ENCODE measurements around the gene ZNF385B.

The ZNF385B gene

DNA sequence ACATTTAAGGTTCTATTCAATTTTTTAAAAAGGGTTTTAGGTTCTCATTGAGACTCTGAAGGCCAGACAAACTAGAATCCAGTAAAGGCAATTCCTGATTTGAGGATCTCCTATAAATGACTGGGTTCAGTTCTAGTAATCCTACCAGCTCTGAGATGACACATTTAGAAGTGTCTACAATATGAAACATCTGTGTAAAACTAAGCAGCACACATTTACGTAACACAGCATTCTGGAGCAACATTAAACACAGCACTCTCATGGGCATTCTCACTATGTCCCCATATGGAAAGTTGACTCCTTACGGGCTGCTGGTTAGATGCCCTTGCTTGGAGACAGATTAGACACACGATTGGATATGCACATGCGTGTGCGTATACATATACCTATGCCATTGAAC lies 114.4 kb downstream of the ZNF385B start:
- no peak for DNase-seq (ENCODE audit: low read depth, low spot score)

DNA sequence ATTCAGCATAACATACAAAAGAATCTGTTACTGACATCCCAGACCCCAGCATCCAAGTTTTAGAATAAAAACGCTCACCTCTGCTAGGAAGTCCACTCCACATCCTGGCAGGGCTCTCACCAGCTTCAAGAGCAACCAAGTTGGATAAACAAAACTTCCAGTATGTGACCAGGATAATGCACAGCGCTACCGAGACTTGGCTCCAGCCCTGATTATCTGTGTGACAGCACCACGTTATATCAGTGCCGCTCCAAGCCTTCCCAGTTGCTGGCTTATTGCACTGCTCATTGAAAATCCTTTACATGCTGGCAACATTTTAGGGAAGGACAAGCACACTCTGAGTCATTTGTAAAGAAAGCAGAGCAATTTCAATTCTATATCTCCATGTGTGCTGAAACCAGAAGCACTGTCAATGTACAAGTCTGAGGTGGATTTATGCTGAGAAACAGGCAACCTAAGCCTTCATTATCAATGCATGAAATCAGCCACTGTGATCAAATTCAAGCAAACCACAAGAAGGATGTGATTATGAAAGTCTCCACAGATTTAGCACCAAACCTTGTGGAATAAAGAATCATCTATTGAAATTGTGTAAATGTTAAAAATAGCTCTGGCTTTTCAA lies 115.7 kb downstream of the ZNF385B start:
- DNase-seq (ENCODE audit: low read depth, low spot score): no peak

DNA sequence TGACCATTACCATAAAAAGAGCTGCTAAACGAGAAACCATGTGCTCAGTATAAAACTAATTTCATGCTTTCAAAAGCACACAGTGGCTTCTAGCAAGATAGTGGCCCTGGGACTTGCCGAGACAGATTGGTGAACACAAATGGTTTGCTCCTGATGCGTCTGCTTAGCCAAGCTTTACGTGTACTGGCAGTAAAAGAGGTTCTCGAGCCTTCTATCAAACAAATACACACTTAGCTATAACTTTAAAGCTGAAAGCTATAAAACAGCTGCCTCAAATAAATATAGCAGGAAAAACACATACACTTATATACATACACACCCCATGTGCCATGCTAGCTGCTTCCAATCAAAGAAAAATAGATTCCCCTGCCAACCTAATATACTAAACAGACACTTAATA lies 117.0 kb downstream of the ZNF385B start:
- DNase-seq (ENCODE audit: low read depth, low spot score): no peak

DNA sequence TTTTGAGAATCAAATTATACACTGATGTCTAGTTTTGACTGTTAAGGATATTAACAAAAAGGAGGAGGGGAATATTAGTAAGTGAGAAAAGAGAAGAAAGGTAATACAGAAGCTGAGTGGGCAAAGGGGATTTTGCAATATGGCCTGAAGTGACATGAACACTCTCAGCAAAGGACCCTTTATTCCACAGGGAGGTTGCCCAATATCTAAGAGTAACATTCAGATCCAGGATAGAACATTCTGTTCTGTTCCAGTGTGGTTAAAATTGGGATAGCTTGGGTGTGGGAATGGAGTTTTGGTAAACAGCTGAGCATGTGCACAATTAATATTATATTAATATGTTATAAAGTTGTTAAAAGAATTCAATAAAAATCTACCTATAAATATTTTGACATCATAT lies 120.1 kb downstream of the ZNF385B start:
- no peak for DNase-seq (ENCODE audit: low read depth, low spot score)

DNA sequence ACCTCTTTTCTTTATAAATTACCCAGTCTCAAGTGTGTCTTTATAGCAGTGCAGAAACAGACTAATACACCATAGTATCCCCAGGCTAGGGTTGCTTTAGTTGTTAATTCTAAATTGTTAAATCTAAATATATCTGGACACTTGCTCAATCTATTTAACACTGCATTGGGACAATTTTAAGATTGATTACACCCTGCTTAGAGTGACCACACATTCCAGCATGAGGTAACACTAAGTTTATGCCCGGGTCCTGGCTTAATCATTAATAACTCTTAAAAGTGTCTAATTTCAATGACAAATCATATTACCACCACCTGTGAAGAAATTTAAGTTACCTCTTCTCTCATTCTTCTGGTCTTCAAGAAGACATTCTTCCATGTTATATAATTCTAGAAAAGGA lies 131.4 kb downstream of the ZNF385B start:
- DNase-seq (ENCODE audit: low read depth, low spot score): no peak

DNA sequence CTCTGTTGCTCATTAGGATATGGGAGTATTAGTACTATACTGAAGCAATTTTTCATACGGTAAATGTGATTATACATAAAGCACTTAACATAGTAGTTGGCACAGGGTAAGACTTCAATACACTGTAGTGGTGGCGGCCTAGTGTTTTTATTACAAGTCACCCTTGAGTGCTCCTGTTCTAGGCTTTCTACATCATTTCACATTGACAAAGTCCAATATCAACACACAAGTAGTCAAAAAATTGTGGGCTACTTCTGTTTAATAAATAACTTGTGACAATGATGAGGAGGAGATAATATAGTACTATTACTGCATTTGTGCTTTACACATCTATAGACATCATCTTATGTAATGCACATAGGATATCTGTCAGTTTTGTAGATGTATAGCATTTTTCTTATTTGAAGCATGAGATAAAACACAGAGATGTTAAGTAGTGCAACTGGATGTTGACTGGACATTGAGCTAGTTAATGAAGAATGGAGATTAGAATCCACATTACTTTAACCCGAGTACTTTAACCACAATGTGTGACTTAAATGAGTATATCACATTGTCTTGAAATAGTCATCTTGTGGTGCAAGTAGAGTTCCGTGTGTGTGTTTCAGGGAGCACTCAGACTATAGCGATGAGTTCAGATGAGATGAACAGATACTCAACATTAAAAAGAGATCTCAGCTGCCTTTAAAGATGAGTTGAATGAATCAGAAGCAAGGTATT lies 134.8 kb downstream of the ZNF385B start:
- no peak for DNase-seq (ENCODE audit: low read depth, low spot score)

DNA sequence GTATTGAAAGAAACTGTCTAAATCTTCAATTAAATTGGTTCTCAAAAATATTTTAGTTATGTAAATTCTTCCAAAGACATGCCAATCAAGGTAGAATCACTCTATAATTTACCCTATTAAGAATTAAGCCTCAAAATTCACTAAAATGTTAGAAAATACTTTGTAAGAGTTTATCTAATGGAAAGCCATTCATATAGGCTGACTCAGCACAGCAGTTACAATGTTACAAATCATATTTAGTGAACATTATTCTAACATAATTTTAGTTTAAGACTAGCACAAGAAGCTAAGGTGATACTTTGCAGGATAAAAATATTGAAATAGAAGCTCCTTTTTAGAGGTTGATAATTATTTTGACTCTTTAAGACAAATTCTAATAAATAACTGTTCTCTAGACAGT lies 137.0 kb downstream of the ZNF385B start:
- DNase-seq (ENCODE audit: low read depth, low spot score): no peak

DNA sequence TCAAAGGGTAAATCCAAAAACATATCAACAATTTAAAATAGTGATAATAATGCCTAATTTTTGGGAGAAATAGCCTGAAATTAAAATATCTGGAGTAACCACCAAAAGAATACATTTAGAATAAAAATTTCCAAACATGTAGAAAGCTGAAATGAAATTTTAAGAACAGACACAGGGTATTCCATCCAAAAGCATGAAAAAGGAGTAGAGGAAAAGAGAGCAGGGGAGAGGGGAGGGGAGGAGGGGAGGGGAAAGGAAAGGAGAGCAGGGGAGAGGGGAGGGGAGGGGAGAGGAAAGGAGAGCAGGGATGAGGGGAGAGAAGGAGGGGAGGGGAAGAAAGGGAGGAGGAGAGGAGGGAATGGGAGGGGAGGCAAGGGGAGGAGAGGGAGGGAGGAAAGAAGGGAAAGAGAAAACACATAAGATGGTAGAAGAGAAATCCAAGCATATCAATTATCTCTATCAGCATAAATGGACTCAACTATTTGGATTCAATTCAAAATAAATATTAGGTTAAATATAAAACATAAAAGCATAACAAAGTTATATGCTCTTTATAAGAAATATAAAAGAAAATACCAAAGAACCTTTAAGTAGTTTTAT lies 141.1 kb downstream of the ZNF385B start:
- DNase-seq (ENCODE audit: low read depth, low spot score): no peak

DNA sequence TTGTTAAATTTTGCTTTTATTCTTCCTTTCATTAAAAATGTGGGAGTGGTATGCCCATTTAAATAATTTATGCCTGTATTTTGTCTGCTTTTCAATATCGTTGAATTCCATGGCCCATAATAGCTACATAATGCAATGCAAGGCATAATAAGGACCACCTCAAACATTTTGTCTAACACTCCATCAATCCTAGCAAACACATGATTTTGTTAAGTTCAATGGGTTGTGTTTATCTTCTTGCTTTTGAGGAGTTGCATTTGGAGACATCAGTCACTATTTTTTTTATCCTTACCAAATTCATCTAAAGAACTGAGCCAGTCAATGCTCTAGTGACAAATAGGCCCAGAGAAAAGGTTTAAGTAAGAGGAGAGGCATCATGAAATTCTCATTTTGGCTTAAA lies 145.5 kb downstream of the ZNF385B start:
- DNase-seq (ENCODE audit: low read depth, low spot score): no peak

DNA sequence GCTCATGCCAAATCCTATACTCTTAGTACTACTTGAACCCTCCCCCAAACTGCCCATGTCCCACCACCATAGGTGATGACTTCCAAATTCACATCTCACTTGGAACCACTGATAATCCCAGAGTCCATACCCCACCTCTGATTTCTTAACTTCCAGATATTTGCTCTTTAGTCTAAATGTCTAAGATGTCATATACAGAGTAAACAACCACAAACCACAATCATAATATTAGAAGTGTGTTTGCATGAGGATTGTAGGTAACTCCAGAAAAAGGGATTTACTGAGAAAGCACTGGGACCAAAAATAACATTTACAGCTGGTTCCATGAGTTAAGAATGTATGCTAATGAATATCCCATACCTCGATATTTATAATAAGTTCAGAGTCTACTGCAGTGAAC lies 146.2 kb downstream of the ZNF385B start:
- DNase-seq (ENCODE audit: low read depth, low spot score): no peak

DNA sequence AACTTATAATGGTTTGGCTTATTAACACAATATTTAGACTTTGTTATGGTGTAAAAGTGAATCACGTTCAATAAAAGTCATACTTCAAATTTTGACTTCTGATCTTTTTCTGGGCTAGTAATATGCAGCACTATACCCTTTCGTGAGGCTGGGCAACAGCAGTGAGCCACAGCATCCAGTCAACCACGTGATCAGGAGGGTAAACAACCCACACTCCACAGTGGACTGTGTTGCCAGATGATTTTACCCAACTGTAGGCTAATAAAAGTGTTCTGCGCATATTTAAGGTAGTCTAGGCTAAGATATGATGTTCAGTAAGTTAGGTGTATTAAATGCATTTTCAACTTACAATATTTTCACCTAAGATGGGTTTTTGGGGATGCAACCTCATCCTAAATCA lies 148.6 kb downstream of the ZNF385B start:
- DNase-seq (ENCODE audit: low read depth, low spot score): no peak

DNA sequence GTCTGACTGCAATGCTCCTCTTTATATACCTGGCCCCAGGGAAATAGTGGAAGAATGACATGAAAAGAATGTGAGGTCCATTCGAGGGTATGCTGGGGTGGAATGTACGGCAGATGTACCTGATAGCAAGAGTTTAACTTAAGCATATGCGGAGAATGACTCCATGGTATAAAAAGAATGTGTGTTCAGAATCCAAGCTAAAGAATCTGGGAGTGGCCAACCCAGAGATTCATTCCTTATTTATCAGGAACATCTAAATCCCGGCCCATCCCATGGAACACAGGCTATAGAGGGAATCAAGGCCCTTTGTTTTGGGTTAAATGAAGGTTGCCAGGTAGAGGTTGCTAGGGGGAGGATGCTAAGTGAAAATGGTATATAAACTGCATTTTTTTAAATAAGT lies 150.0 kb downstream of the ZNF385B start:
- no peak for DNase-seq (ENCODE audit: low read depth, low spot score)

DNA sequence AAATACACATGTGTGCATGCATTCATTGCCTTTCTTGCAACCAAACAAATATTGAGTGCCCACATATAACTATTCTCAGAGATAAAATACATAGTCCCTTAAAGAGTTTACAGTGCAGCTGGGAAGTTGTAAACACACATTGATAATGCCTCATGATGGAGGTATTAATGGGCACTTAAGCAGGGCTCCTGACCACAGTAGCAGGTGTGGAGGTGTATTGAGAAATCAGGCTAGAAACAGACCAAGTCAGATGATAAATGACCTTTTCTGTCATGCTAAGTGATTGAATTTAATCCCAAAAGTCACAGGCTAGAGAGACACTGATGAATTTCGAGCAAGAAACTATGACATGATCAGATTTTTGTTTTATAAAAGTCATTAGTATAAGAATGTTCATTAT lies 157.7 kb downstream of the ZNF385B start:
- DNase-seq (ENCODE audit: low read depth, low spot score): no peak

DNA sequence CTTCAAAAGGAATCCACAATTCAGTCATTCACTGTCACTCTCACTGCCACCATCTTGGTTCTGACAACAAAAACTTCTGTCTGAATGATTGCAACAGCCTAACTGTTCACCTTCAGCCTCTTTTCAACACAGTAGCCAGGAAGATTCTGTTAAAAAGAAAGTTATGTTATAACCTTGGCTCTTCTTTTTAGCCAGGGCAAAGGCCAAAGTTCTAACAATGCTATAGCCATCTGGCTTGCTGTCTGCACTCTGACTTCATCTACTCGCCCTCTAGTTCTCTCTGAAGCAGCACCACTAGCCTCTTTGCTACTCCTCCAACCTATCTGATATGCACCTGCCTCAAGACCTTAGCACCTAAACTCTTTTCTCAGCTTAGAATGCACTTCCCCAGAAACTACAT lies 158.5 kb downstream of the ZNF385B start:
- no peak for DNase-seq (ENCODE audit: low read depth, low spot score)

DNA sequence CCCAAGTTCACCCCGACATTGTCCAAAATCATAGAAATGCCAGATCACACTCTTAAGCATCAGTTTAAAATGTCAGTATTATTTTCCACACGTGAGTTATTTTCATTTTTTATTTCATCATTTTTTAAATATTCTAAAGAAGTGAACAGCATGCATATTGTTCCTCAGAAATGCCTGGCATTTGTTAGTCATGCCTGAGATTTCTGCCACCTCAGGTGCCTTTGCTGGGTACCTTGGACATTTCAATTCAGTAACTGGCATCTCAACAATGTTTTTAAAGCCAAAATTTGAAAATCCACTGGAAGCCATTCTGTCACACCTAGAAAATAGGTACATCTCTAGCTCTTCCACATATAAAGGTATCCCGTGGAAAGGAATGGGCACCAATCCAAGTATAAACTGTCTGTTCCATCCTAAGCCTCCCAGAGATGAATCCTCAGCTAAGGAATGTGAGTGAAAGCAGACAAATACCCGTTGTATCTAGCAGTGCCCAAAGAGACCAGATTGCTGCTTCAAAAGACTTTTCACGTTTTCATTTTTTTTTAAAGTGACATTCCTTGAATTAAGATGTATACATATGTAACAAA lies 159.8 kb downstream of the ZNF385B start:
- no peak for DNase-seq (ENCODE audit: low read depth, low spot score)

DNA sequence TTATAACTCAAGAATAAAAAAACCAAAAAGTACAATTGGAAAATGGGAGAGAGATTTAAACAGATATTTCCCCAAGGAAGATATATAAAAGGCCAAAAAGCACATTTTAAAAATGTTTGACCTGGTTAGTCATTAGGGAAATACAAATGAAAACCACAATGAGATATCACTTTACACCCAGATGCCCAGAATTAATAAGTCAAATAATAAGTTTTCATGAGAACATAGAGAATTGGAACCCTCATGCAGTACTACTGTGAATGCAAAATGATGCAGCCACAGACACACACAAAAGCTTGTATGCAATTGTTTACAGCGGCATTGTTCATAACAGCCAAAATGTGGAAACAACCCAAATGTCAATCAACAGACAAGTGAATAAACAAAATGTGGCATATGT lies 165.9 kb downstream of the ZNF385B start:
- DNase-seq (ENCODE audit: low read depth, low spot score): no peak

DNA sequence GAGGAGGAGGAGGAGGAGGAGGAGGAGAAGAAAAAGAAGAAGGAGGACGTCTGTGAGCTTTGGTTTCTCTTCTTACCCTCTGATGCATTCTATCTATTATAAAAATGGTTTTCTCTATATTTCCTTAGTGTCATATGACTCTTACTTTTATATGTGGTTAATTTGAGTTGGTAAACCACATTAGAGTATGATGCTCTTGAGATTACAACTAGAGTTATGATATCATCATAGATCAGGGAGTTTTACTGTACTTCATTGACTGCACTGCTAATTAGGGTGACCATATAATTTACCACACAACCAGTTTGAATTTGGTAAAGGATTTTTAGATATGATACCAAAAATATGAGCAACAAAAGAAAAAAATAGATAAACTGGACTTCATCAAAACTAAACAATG lies 166.4 kb downstream of the ZNF385B start:
- DNase-seq (ENCODE audit: low read depth, low spot score): no peak

DNA sequence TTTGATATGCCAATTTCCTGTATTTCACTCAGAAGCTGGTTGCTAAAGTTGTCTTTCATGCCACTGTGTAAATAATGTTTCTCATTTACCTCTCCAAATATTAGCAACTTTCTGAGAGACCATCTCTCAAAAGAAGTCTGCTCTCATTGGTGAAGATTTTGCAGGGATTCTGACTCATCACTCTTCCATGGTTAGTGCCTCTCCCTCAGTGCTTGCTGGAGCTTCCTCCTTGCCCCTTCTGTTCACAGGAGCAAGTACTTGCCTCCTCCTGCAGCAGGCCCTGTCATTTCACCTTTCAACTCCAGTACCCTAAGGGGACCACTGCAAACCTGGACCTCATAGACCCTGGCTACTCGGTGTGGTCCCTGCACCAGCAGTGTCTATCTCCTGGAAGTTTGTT lies 168.8 kb downstream of the ZNF385B start:
- DNase-seq (ENCODE audit: low read depth, low spot score): no peak

DNA sequence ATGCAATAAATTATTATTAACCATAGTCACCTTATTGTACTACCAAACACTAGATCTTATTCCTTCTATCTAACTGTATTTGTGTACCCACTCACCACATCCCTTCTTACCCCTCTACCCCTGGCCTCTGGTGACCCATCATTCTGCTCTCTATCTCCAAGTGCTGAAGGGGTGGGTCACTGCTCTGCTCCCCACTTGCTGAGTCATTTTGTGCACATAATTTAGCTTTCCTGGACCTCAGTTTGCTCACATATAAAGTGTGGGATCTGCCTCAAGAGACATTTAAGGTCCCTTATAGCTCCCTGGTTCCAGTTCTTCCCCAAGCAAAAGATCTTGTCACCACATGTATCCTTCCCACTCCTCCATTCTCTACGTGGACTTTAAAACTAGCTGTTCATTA lies 169.4 kb downstream of the ZNF385B start:
- no peak for DNase-seq (ENCODE audit: low read depth, low spot score)

DNA sequence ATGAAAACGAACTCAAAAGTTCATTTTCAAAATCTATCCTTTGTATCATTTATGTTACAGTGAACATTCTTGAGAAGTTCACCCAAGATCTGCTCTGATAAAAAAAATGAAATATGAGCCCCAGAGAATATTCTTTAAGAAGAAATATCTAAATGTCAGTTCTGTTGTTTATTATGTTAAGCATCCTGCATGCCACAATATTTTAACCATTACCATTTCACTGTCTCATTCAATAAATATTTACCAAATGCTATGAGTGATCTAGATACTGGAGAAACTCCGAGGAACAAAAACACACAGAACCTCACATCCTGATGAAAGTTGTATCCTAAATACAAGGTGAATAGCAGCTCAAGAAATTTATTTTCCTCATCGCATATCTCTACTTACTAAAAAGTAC lies 170.2 kb downstream of the ZNF385B start:
- no peak for DNase-seq (ENCODE audit: low read depth, low spot score)

DNA sequence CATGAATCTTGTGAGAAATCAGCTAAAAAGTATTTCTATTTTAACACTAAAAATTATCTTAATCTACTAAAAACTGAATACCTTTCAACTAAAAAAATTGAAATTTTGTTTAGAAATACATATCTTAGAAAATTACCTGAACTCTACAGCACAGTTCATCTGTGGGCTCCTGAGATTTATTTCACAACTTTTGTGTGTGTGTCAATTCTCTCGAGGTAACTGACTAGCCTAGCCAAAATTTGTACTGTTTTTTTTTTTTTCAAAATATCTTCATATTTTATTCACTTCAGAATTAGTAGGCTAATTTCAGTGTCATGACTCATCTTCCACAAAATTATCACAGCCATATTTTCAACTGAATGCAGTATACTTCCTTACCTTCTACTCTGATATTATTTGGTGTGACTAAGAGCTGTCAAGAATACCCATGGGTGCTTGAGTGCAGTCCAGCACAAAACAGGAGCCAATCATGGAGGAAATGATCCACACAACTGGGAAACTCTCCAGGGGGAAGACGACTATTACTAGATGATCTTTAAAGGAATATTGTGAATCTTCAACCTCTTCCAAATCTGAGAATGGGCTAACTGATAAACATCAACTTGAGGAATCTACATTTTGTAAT lies 174.6 kb downstream of the ZNF385B start:
- DNase-seq (ENCODE audit: low read depth, low spot score): no peak

DNA sequence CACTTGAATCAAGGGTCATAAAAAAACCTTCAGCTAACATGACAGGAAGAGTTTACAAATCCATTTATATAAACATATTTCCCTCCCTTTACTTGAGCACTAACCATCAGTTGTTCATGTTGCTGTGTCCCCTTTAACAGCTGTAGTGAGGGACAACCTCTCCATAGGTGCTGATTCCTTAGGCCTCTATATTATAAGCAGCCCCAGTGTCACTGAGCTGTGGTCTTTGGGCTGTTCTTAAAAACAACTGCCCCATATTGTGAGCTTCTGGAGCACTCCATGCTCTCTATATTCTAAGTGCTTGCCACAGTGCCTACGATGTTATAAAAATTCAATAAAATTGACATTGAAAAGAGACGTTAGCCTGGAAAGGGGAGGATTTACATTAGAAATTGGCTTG lies 175.3 kb downstream of the ZNF385B start:
- DNase-seq (ENCODE audit: low read depth, low spot score): no peak

DNA sequence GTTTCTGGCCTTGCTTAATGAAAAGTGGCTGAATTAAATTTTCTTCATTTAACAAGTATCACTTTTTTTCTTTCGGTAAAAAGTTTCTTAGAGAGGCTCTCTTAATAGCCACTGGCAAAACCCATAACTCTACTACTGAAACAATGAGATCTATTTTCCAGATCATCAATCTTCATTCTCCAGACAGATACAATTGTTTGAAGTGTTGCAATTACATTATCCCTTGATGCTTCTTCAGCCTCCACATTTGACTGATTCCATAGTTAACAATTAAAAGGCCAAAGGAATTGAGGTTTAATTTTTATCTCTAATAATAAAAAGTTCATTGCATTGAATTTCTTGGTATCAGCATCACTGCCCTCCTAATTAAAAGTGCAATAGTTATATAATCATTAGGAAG lies 176.3 kb downstream of the ZNF385B start:
- no peak for DNase-seq (ENCODE audit: low read depth, low spot score)

Measured in smooth muscle cell of the brain vasculature (primary cell).